H9 (cell line): ENCODE results near the gene CRYM. TPM values are rescaled to one million over a fixed set of nuclear protein-coding genes. Genes with fewer than 3 reads are reported as not detected.

Experiments
- DNase-seq: peaks from one replicate; pipeline ENCODE4 v3.0.0-alpha.2; 2017
- H2AFZ ChIP-seq: one replicate; pipeline ENCODE4 v1.6.1; 2013; ENCODE audit warnings: mild to moderate bottlenecking, low read length, control low read depth, moderate library complexity
- H2AK5ac ChIP-seq: 2 replicates; pipeline ENCODE4 v1.6.1; 2013; ENCODE audit warnings: low read length, control low read depth, mixed read lengths; ENCODE audit not compliant: insufficient read length
- H2BK120ac ChIP-seq: one replicate; pipeline ENCODE4 v1.6.1; 2013; ENCODE audit warnings: low read depth, mild to moderate bottlenecking, low read length, control low read depth, inconsistent platforms; ENCODE audit not compliant: poor library complexity, severe bottlenecking
- H2BK12ac ChIP-seq: 2 replicates; pipeline ENCODE4 v1.6.1; 2013; ENCODE audit warnings: low read length, control low read depth, mixed read lengths, low read depth; ENCODE audit not compliant: insufficient read length
- H2BK15ac ChIP-seq: 2 replicates; pipeline ENCODE4 v1.6.1; 2013; ENCODE audit warnings: low read depth, low read length, control low read depth
- H2BK20ac ChIP-seq: one replicate; pipeline ENCODE4 v1.6.1; 2013; ENCODE audit warnings: low read depth, mild to moderate bottlenecking, low read length, control low read depth, inconsistent platforms; ENCODE audit not compliant: poor library complexity, severe bottlenecking
- H2BK5ac ChIP-seq: 2 replicates; pipeline ENCODE4 v1.6.1; 2013; ENCODE audit warnings: low read length, control low read depth, mixed read lengths; ENCODE audit not compliant: insufficient read length
- H3K14ac ChIP-seq: 2 replicates; pipeline ENCODE4 v1.6.1; 2013; ENCODE audit warnings: low read length, control low read depth; ENCODE audit not compliant: insufficient read depth
- H3K18ac ChIP-seq: 2 replicates; pipeline ENCODE4 v1.6.1; 2013; ENCODE audit warnings: low read depth, mild to moderate bottlenecking, mixed read lengths, low read length, control low read depth; ENCODE audit not compliant: insufficient read length
- H3K23ac ChIP-seq: 2 replicates; pipeline ENCODE4 v1.6.1; 2013; ENCODE audit warnings: low read length, control low read depth, mixed read lengths, low read depth; ENCODE audit not compliant: insufficient read length
- H3K23me2 ChIP-seq: 2 replicates; pipeline ENCODE4 v1.6.1; 2013; ENCODE audit warnings: low read depth, mild to moderate bottlenecking, mixed read lengths, low read length, control low read depth; ENCODE audit not compliant: insufficient read length, poor library complexity, severe bottlenecking
- H3K27ac ChIP-seq: 2 replicates; pipeline ENCODE4 v1.5.1; 2013; ENCODE audit warnings: low read length, control low read depth, mixed read lengths, low read depth; ENCODE audit not compliant: insufficient read length
- H3K27me3 ChIP-seq: 2 replicates; pipeline ENCODE4 v1.6.1; 2013; ENCODE audit warnings: low read length, control low read depth, inconsistent platforms; ENCODE audit not compliant: insufficient read depth
- H3K4ac ChIP-seq: 2 replicates; pipeline ENCODE4 v1.6.1; 2013; ENCODE audit warnings: low read depth, mild to moderate bottlenecking, control low read depth, inconsistent platforms, low read length, moderate library complexity
- H3K4me1 ChIP-seq: 2 replicates; pipeline ENCODE4 v1.6.1; 2013; ENCODE audit warnings: low read length, control low read depth, inconsistent platforms; ENCODE audit not compliant: insufficient read depth
- H3K4me2 ChIP-seq: 2 replicates; pipeline ENCODE4 v1.6.1; 2013; ENCODE audit warnings: low read length, control low read depth, mixed read lengths; ENCODE audit not compliant: insufficient read length, insufficient read depth
- H3K56ac ChIP-seq: 2 replicates; pipeline ENCODE4 v1.6.1; 2013; ENCODE audit warnings: low read depth, mild to moderate bottlenecking, mixed read lengths, low read length, control low read depth; ENCODE audit not compliant: insufficient read length
- H3K79me1 ChIP-seq: 2 replicates; pipeline ENCODE4 v1.6.1; 2013; ENCODE audit warnings: low read depth, mild to moderate bottlenecking, moderate library complexity, low read length, control low read depth, inconsistent platforms; ENCODE audit not compliant: insufficient read depth, poor library complexity, severe bottlenecking
- H3K79me2 ChIP-seq: 2 replicates; pipeline ENCODE4 v1.6.1; 2013; ENCODE audit warnings: low read length, control low read depth, inconsistent platforms; ENCODE audit not compliant: insufficient read depth
- H3K9ac ChIP-seq: 2 replicates; pipeline ENCODE4 v1.6.1; 2013; ENCODE audit warnings: low read length, control low read depth, mixed read lengths; ENCODE audit not compliant: insufficient read length; ENCODE audit errors: extremely low read depth
- H3K9me3 ChIP-seq: one replicate; pipeline ENCODE4 v1.6.1; 2013; ENCODE audit warnings: low read depth, low read length, inconsistent platforms; ENCODE audit not compliant: control insufficient read depth
- H3T11ph ChIP-seq: one replicate; pipeline ENCODE4 v1.6.1; 2013; ENCODE audit warnings: mild to moderate bottlenecking, low read length, control low read depth, inconsistent platforms
- H4K20me1 ChIP-seq: one replicate; pipeline ENCODE4 v1.6.1; 2013; ENCODE audit not compliant: control insufficient read depth, insufficient read length, insufficient read depth
- H4K5ac ChIP-seq: 2 replicates; pipeline ENCODE4 v1.6.1; 2013; ENCODE audit warnings: low read depth, mild to moderate bottlenecking, mixed read lengths, low read length, control low read depth; ENCODE audit not compliant: insufficient read length
- H4K8ac ChIP-seq: replicated peaks from 2 replicates; pipeline ENCODE4 v1.6.1; 2013; ENCODE audit warnings: low read length, control low read depth, mixed read lengths, low read depth; ENCODE audit not compliant: insufficient read length
- H4K91ac ChIP-seq: 2 replicates; pipeline ENCODE4 v1.6.1; 2013; ENCODE audit warnings: low read depth, mild to moderate bottlenecking, moderate library complexity, mixed read lengths, low read length, control low read depth; ENCODE audit not compliant: insufficient read length
- H3K27ac Mint-ChIP-seq, 3 experiments: 2 replicates in 2 of 3; 3 replicates in 1 of 3; pipeline ENCODE4 v1.8.0; 2020 to 2021; ENCODE audit warnings: mixed read lengths in 3 of 3, mild to moderate bottlenecking in 1 of 3, moderate library complexity in 1 of 3
- H3K27me3 Mint-ChIP-seq: 2 replicates; pipeline ENCODE4 v1.8.0; 2021; ENCODE audit warnings: low read depth, mild to moderate bottlenecking, moderate library complexity, mixed read lengths
- H3K36me3 Mint-ChIP-seq, 3 experiments: 2 replicates in 2 of 3; 3 replicates in 1 of 3; pipeline ENCODE4 v1.8.0; 2020 to 2021; ENCODE audit warnings: low read depth in 3 of 3, mixed read lengths in 3 of 3; ENCODE audit not compliant: insufficient read depth in 1 of 3
- H3K4me1 Mint-ChIP-seq, 2 experiments: 2 replicates each; pipeline ENCODE4 v1.8.0; 2020; ENCODE audit warnings: mixed read lengths in 2 of 2
- H3K4me3 Mint-ChIP-seq, 2 experiments: 2 replicates in 1 of 2; 3 replicates in 1 of 2; pipeline ENCODE4 v1.8.0; 2020 to 2021; ENCODE audit warnings: mild to moderate bottlenecking in 2 of 2, mixed read lengths in 2 of 2, moderate library complexity in 1 of 2
- H3K9me3 Mint-ChIP-seq, 2 experiments: 2 replicates in 1 of 2; 3 replicates in 1 of 2; pipeline ENCODE4 v1.8.0; 2020; ENCODE audit warnings: mild to moderate bottlenecking in 2 of 2, mixed read lengths in 2 of 2, moderate library complexity in 1 of 2
- CTCF ChIP-seq: fragments of 200-600 bp; sonication (generic); conservative IDR thresholded peaks from 3 replicates; pipeline ENCODE4 v1.8.0; 2021; ENCODE audit warnings: antibody characterized with exemption, mild to moderate bottlenecking
- WGBS: extraction: QIAGEN DNeasy Blood & Tissue Kit; methylation state at CpG from one replicate; pipeline ENCODE4 v1.1.7; 2013; ENCODE audit warnings: missing lambda C conversion rate, low lambda C conversion rate, mixed read lengths; ENCODE audit not compliant: insufficient read length; ENCODE audit errors: extremely low coverage; 5-methylcytosine and 5-hydroxymethylcytosine counted together
- total RNA-seq: library from RNA; stranded (reverse); gene quantifications from 2 replicates; pipeline ENCODE4 v1.2.1, GENCODE V29; 2021

Gene CRYM
- total RNA-seq, 1 experiment from 2014 or later = 17.8 TPM

GRCh38 chr16:21263640-21264570, 14.2 kb downstream of the CRYM start:
- Histone ChIP-seq H3K4me1 (no peaks in the 10 kb centered on the region), H4K5ac (no peak overlapping the region), H3K4me2 (no peak overlapping the region), H4K91ac (no peak overlapping the region), H3K23me2 (no peaks in the 10 kb centered on the region), H2BK20ac (no peak overlapping the region), H3K4ac (no peak overlapping the region), H3K9me3 (no peaks in the 10 kb centered on the region), H2BK15ac (no peak overlapping the region), H3K23ac (no peak overlapping the region), H2AK5ac (no peak overlapping the region), H3K27me3 (no peaks in the 10 kb centered on the region), H4K20me1 (no peaks in the 10 kb centered on the region), H3K79me1 (no peaks in the 10 kb centered on the region), H3K79me2 (no peaks in the 10 kb centered on the region), H3K27ac (no peak overlapping the region), H3K14ac (no peak overlapping the region), H4K8ac (no peak overlapping the region), H2BK120ac (no peak overlapping the region), H2AFZ (no peak overlapping the region), H2BK5ac (no peak overlapping the region), H3K9ac (no peak overlapping the region), H3K56ac (no peak overlapping the region), H3T11ph (no peak overlapping the region), H3K18ac (no peak overlapping the region), H2BK12ac (no peak overlapping the region)
- TF ChIP-seq CTCF = no peak
- WGBS = no CpG with 5 or more reads among the region's 14 CpGs
- no peak for DNase-seq
- Mint-ChIP-seq H3K4me3 (no peak overlapping the region), H3K36me3 (peaks cover 0 to 7% (median 3%) of the 10 kb centered on the region in 3 experiments; a peak in 4 of 7 replicates), H3K9me3 (no peaks in the 10 kb centered on the region), H3K27ac (peak overlapping the region in 2 of 3 experiments; percentile 31 to 74; a peak in 1 of 7 replicates), H3K27me3 (no peaks in the 10 kb centered on the region; the same call in 1 of the 2 replicates), H3K4me1 (peaks cover 0 to 2% of the 10 kb centered on the region in 2 experiments; a peak in 2 of 4 replicates)
